DND-41 (cell line): Measurements from ENCODE around the gene MEIS3.

Source experiments
- CTCF ChIP-seq: IDR thresholded peaks from 2 replicates; pipeline ENCODE4 v1.5.1; 2012; ENCODE audit warnings: borderline replicate concordance, low read length, moderate library complexity, mild to moderate bottlenecking; ENCODE audit not compliant: poor library complexity, severe bottlenecking; ENCODE audit errors: extremely low read depth
- EZH2 ChIP-seq: IDR thresholded peaks from 3 replicates; pipeline ENCODE4 v1.6.1; 2012; ENCODE audit warnings: borderline replicate concordance, low read depth, mild to moderate bottlenecking, moderate library complexity, low read length, inconsistent platforms; ENCODE audit not compliant: severe bottlenecking

GRCh38 chr19:47456721-47457474, 37.6 kb upstream of the MEIS3 start:
- TF ChIP-seq CTCF (no peak), EZH2 (no peak)
